22Rv1 (cell line): ENCODE data around the gene TXNRD2.

Experiments used
- H3K27ac ChIP-seq: fragments of 450-650 bp; 2 replicates; pipeline ENCODE4 v1.5.1; 2017
- ZFX ChIP-seq: fragments of 450-650 bp; IDR thresholded peaks from 2 replicates; pipeline ENCODE4 v1.6.1; 2017; ENCODE audit warnings: antibody characterized with exemption, borderline replicate concordance
- TF ChIP-seq, protein P1 (sequence below): fragments of 450-650 bp; IDR thresholded peaks from 2 replicates; pipeline ENCODE4 v1.5.1; 2017; ENCODE audit warnings: mild to moderate bottlenecking

TXNRD2 gene

DNA sequence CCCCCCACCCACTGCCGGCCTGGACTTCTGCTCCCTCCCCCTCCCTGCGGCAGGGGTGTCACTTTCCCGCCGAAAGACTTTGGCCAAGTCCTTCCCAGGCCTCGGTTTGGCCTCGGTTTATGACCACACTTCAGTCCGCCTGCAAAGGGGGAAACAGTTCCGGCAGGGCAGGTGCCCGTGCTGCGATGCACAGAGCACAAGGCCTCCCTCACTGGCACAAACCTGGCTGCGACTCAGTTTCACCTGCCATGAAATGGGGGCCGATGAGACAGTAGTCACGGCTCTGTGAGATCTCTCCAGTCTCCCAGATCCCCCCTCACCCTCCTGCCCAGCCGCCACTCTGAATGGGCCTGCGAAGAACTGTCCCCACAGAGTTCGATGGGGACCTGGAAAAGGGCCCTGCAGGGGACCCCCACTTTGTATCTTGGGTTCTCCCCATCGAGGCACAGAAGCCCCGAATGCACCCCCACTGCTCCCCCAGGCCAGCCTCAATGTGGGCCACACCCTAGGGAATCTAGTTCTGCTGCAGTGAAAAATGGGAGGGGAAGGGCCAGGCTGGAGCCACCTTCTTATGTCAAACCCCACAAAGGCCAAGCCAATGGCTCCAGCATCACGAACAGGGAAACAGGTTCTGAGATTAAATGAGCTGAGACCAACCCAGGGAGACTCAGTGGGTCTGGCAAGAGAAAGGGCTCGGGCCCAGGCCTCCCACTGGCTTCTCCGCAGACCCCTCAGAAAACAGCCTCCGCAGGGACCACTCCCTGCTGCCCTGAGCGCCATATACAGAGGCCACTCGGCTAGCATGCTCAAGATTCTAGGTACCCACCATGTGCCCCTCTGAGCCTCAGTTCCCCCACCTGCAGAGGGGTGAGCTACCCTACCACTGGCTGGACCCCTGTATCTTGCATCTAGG is 46.0 kb upstream of the TXNRD2 start:
- peak overlapping the region; percentile 76; the same call in 1 of the 2 replicates for H3K27ac ChIP-seq
- TF ChIP-seq ZFX, result no peak
- TF ChIP-seq, protein P1, sequence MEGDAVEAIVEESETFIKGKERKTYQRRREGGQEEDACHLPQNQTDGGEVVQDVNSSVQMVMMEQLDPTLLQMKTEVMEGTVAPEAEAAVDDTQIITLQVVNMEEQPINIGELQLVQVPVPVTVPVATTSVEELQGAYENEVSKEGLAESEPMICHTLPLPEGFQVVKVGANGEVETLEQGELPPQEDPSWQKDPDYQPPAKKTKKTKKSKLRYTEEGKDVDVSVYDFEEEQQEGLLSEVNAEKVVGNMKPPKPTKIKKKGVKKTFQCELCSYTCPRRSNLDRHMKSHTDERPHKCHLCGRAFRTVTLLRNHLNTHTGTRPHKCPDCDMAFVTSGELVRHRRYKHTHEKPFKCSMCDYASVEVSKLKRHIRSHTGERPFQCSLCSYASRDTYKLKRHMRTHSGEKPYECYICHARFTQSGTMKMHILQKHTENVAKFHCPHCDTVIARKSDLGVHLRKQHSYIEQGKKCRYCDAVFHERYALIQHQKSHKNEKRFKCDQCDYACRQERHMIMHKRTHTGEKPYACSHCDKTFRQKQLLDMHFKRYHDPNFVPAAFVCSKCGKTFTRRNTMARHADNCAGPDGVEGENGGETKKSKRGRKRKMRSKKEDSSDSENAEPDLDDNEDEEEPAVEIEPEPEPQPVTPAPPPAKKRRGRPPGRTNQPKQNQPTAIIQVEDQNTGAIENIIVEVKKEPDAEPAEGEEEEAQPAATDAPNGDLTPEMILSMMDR, result no peak

DNA sequence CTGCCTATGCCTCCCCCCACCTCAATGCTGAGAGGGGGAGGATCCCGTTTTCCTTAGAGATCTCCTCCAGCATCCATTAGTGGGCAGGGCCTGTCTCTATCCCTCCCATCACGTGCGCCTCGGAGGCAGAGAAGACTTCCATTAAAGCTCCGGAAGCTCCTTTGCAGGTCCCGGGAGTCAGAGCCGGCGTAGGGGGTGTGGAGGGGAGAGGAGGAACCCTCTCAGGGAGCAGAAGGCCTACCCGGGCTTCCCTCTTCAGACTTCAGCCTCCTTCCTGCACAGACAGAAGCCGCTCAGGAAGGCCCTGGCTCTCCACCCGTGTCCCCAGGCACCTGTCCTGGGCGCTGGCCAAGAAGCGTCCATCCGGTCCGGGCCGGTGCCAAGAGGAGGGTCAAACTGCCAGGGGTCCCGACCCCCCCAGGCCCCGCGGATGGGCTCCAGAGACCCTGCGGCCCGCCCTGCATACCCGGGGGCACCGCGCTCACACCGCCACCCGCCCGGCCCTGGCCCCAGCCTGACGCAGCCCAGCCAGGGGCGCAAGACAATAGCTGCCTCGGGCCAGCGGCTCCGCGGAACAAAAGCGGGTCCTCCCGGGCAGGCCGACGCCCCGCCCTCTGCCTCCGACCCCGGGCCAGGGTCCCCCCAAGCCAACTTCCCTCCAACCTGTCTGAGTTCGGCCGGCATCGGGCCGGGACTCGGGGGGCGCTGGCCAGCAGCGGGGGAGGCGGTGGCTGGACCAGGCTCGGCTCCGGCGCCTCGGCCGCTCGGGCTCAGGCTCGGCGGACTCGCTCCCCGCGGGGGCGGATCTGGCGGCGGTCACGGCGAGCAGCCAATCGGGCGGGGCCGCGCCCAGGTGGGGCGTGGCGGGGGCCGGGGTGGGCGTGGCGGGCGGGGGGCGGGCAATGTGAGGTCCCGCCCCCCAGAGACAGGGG is 45.1 kb upstream of the TXNRD2 start:
- H3K27ac ChIP-seq, result peak overlapping the region; percentile 76
- no peak for TF ChIP-seq ZFX
- TF ChIP-seq, protein P1, result no peak

DNA sequence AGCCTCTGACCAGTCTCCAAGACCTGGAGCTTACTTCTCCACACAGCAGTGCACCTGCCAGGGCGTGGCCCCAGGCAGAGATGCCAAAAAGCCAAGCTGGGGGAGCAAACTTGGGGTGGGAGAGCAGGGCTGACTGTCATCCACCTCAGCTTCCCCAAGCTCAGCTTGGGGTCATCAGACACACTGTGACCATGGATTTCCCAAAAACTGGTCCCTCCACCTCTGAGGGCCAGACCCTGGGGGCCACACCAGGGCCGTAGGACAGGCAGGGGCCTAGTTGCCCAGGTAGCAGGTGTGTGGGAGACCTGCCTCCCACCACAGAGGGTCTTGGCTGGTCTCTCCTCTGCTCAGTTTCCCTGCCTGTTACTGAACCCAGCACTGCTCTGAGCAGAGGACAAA is 44.4 kb upstream of the TXNRD2 start:
- H3K27ac ChIP-seq, result peak overlapping the region; percentile 76
- TF ChIP-seq, protein P1, result no peak
- TF ChIP-seq ZFX, result no peak

DNA sequence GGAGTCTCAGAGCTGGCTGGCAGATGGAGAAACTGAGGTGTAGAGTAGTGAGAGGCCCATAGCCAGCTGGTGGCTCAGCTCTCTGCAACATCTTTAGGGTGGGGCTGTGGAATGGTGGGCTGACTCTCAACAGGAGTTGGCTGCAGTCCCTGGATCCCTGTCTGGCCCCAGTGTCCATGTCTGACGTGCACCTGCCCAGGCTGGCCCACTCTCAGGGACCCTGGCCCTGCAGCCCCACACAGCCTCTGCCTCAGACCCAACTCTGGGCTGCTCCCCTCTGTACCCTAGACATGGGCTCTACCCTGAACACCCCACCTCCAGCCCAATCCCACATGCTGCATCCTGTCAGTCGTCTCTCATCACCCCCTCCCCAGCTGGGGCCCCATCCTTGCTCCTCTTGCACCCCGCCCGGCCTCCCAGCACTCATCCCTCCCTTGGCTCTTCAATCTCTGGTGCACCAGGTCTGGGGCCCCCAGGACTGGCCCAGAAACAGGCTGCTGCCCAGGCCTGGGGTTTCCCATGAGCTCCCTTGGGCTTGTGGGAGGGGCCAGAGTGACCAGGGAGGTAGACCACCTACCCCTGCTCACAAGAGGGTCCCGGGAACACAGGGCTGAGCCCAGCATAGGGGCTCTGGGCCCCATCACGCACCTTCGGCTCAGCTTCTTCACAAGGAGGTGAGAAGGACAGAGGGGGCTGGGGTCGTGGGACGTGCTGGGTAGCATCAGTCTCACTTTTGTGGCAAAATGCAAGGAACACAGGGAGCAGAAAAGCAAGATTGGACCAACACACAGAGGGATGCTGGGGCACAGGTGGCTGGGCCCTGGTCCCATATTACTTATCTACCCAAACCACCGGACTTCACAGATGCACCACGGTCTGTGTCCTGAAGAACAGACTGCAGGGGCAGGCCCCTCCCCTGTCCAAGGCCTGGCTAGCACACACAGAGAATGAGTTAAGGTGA is 43.5 kb upstream of the TXNRD2 start:
- H3K27ac ChIP-seq, result peak overlapping the region; percentile 37
- TF ChIP-seq ZFX, result no peak
- TF ChIP-seq, protein P1, result no peak

DNA sequence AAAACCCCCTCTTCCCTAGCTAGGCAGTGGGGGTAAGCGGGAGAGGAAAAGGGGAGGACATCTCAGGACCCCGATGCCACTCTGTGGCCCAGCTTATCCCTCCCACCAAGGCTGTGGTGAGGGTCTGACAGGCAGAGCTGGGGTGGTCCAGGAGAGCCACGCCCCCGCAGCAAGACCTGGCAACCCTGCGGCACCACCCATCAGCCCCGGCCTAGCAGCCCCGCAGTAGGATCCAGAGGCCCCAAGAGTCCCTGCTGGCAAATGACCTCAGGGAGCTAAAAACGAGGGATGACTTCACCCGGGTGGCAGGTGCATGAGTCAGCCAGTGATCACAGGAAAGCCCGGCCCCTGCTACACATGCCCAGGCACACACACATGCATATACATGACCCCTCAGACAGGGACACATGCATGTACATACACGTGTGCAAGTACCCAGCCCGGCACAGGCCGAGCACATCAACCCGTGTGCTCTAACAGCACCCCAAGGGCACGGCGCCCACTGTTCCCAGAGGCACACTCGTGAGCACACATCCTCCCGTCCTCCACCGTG is 42.7 kb upstream of the TXNRD2 start:
- TF ChIP-seq ZFX, result no peak
- TF ChIP-seq, protein P1, result no peak
- H3K27ac ChIP-seq, result peak overlapping the region; percentile 37

DNA sequence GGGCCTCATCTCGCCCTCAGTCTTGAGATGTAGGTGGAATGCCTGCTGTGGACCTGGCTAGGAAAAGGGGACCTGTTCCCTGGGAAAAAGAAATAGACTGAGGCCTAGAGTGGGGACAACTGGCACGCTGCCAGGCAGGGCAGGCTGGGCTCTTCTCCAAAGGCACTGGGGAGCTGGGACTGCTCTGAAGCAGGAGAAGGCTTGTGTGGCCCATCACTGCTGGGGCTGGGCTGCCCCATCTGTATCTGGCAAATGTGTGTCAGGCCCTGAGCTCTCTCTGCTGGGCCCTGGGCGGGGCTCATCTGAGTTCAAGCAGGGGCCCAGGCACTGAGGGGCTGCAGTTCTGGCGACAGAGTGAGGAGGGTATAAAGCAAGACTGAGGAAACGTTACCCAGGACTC is 42.1 kb upstream of the TXNRD2 start:
- no peak for TF ChIP-seq ZFX
- TF ChIP-seq, protein P1, result no peak
- peak overlapping the region; percentile 37 for H3K27ac ChIP-seq
